GM19397 (cell line): Measurements from ENCODE around the gene MRPS30.
"Not testable (repeated sequence)": the region's sequence is repeated elsewhere in the genome, so short reads cannot be mapped to it uniquely, and the experiment has no call there.

Experiments used
- ATAC-seq: cut with Tn5 transposase; IDR thresholded peaks from one replicate; pipeline ENCODE4 v1.9.1; 2021; ENCODE audit warnings: mild to moderate bottlenecking, moderate library complexity; ENCODE audit not compliant: unreplicated experiment

MRPS30 gene

GRCh38 chr5:44814761-44815160, 6.0 kb downstream of the MRPS30 start:
- ATAC-seq: no peak

- ATAC-seq: no peak
Measured at GRCh38 chr5:44821164-44821563, 12.4 kb downstream of the MRPS30 start.

- not testable (repeated sequence) for ATAC-seq
Measured at GRCh38 chr5:44824662-44825061, 15.9 kb downstream of the MRPS30 start.

GRCh38 chr5:44827681-44828080, 18.9 kb downstream of the MRPS30 start:
- ATAC-seq: no peak

GRCh38 chr5:44828719-44829118, 20.0 kb downstream of the MRPS30 start:
- no peak for ATAC-seq

GRCh38 chr5:44830951-44831350, 22.2 kb downstream of the MRPS30 start:
- no peak for ATAC-seq

- no peak for ATAC-seq
Measured at GRCh38 chr5:44833249-44833648, 24.5 kb downstream of the MRPS30 start.

- ATAC-seq: no peak
Measured at GRCh38 chr5:44835693-44836092, 26.9 kb downstream of the MRPS30 start.

- ATAC-seq: no peak
Measured at GRCh38 chr5:44839018-44839681, 30.4 kb downstream of the MRPS30 start.

- ATAC-seq: no peak
Measured at GRCh38 chr5:44842496-44843282, 33.9 kb downstream of the MRPS30 start.

- no peak for ATAC-seq
Measured at GRCh38 chr5:44844744-44845143, 36.0 kb downstream of the MRPS30 start.

GRCh38 chr5:44845777-44846176, 37.0 kb downstream of the MRPS30 start:
- no peak for ATAC-seq

- no peak for ATAC-seq
Measured at GRCh38 chr5:44847206-44847852, 38.6 kb downstream of the MRPS30 start.

GRCh38 chr5:44860267-44860666, 51.5 kb downstream of the MRPS30 start:
- ATAC-seq: no peak

- ATAC-seq: no peak
Measured at GRCh38 chr5:44862808-44863207, 54.1 kb downstream of the MRPS30 start.
